HCT116 (cell line): ENCODE measurements around the gene HTR3B. TPM values are rescaled to one million over a fixed set of nuclear protein-coding genes. Genes with fewer than 3 reads are reported as not detected.
"Not testable (repeated sequence)": the region's sequence is repeated elsewhere in the genome, so short reads cannot be mapped to it uniquely, and the experiment has no call there.

Experiments
- ATAC-seq: fragments of 200-7000 bp; cut with Tn5 transposase; 2 replicates; pipeline ENCODE4 v1.9.1; 2020; ENCODE audit warnings: mild to moderate bottlenecking, moderate library complexity
- BruUV-seq: library from RNA; stranded (reverse); fragments of 400-500 nt; replicated peaks from 2 replicates; lab custom pipeline; 2021; lab: Mats Ljungman, UMichigan
- CTCF ChIA-PET: fragments of 300-600 bp; sonication (Branson Sonifier 250); formaldehyde crosslinking; loops from one replicate; lab custom pipeline; 2021; ENCODE audit warnings: antibody characterized with exemption; lab: Charles Lee
- POLR2A ChIA-PET: fragments of 300-600, 350-600 bp; sonication (Branson Sonifier 250); formaldehyde crosslinking; loops from one replicate; lab custom pipeline; 2021; ENCODE audit warnings: antibody characterized with exemption; lab: Charles Lee
- RAD21 ChIA-PET, 2 experiments: fragments of 300-600 bp; sonication (Branson Sonifier 250); formaldehyde crosslinking; loops; one replicate each; lab custom pipeline; 2023; ENCODE audit warnings: low total read pairs in 2 of 2; ENCODE audit not compliant: uncharacterized antibody in 2 of 2, unreplicated experiment in 2 of 2, low non-redundant PET in 1 of 2; lab: Charles Lee
- DNase-seq: peaks from one replicate; pipeline ENCODE4 v3.0.0-alpha.2; 2010; ENCODE audit warnings: low read depth, low spot score
- H2AFZ ChIP-seq: fragments of 200-600 bp; shearing (Covaris generic), sonication (generic); 2 replicates; pipeline ENCODE4 v1.6.1; 2017; ENCODE audit warnings: low read depth, mixed run types, mixed read lengths, antibody characterized with exemption, low read length; ENCODE audit not compliant: poor library complexity, severe bottlenecking
- H3K27ac ChIP-seq: 2 replicates; pipeline ENCODE4 v1.5.1; 2012; ENCODE audit warnings: low read depth, low read length
- H3K27me3 ChIP-seq: fragments of 200-600 bp; sonication (generic); 2 replicates; pipeline ENCODE4 v1.6.1; 2016; ENCODE audit warnings: mixed run types, low read length, mixed read lengths; ENCODE audit not compliant: insufficient read depth
- H3K36me3 ChIP-seq, 2 experiments: fragments of 200-500 bp in 1 of 2; fragments of 200-600 bp in 1 of 2; sonication (Bioruptor generic) in 1 of 2; sonication (generic) in 1 of 2; 2 replicates each; pipeline versions ENCODE4 v1.5.1 to v1.6.1; 2014 to 2016; ENCODE audit warnings: low read length in 2 of 2, inconsistent platforms in 1 of 2, mixed read lengths in 1 of 2, mixed run types in 1 of 2; ENCODE audit not compliant: insufficient read depth in 2 of 2, control insufficient read depth in 1 of 2
- H3K4me1 ChIP-seq, 2 experiments: fragments of 200-600 bp in 1 of 2; sonication (generic) in 1 of 2; 2 replicates each; pipeline versions ENCODE4 v1.5.1 to v1.6.1; 2012 to 2017; ENCODE audit warnings: low read length in 2 of 2, inconsistent platforms in 1 of 2, mild to moderate bottlenecking in 1 of 2, mixed read lengths in 1 of 2, mixed run types in 1 of 2, moderate library complexity in 1 of 2; ENCODE audit not compliant: insufficient read depth in 2 of 2, control insufficient read depth in 1 of 2
- H3K4me2 ChIP-seq: fragments of 200-600 bp; sonication (generic); 2 replicates; pipeline ENCODE4 v1.6.1; 2017; ENCODE audit warnings: mixed run types, low read length, mixed read lengths
- H3K4me3 ChIP-seq, 2 experiments: fragments of 200-600 bp in 1 of 2; sonication (generic) in 1 of 2; replicated peaks in 1 of 2; 2 replicates each; pipeline ENCODE4 v1.5.1; 2011 to 2016; ENCODE audit warnings: low read length in 2 of 2, control low read depth in 1 of 2, low read depth in 1 of 2, mild to moderate bottlenecking in 1 of 2, mixed read lengths in 1 of 2, mixed run types in 1 of 2
- H3K79me2 ChIP-seq: fragments of 200-600 bp; sonication (generic); 2 replicates; pipeline ENCODE4 v1.6.1; 2017; ENCODE audit warnings: mild to moderate bottlenecking, mixed run types, low read length, moderate library complexity, mixed read lengths; ENCODE audit not compliant: insufficient read depth
- H3K9ac ChIP-seq: fragments of 200-600 bp; sonication (generic); 2 replicates; pipeline ENCODE4 v1.6.1; 2016; ENCODE audit warnings: low read length, mixed read lengths
- H3K9me2 ChIP-seq: fragments of 200-600 bp; sonication (generic), shearing (Covaris generic); 2 replicates; pipeline ENCODE4 v1.6.1; 2017; ENCODE audit warnings: mixed run types, mild to moderate bottlenecking, moderate library complexity; ENCODE audit not compliant: insufficient read depth
- H3K9me3 ChIP-seq, 2 experiments: fragments of 200-500 bp in 1 of 2; fragments of 200-600 bp in 1 of 2; sonication (Bioruptor generic) in 1 of 2; sonication (generic) in 1 of 2; 2 replicates each; pipeline ENCODE4 v1.6.1; 2014 to 2017; ENCODE audit warnings: low read length in 2 of 2, mixed read lengths in 2 of 2, inconsistent platforms in 1 of 2, low read depth in 1 of 2, mild to moderate bottlenecking in 1 of 2, mixed run types in 1 of 2, moderate library complexity in 1 of 2; ENCODE audit not compliant: control insufficient read depth in 1 of 2, insufficient read depth in 1 of 2
- H4K20me1 ChIP-seq: fragments of 200-600 bp; sonication (generic), shearing (Covaris generic); 2 replicates; pipeline ENCODE4 v1.6.1; 2017; ENCODE audit warnings: mixed run types, mild to moderate bottlenecking, moderate library complexity; ENCODE audit not compliant: insufficient read depth
- CBX3 ChIP-seq: IDR thresholded peaks from 2 replicates; pipeline ENCODE4 v1.6.1; 2012; ENCODE audit warnings: low read depth
- CEBPB ChIP-seq: IDR thresholded peaks from 2 replicates; pipeline ENCODE4 v1.6.1; 2012; ENCODE audit warnings: low read depth
- CTCF ChIP-seq, 3 experiments: fragments of 200-600 bp in 1 of 3; sonication (generic) in 1 of 3; IDR thresholded peaks in 2 of 3; conservative IDR thresholded peaks in 1 of 3; 2 replicates each; pipeline ENCODE4 v1.5.1; 2012 to 2017; ENCODE audit warnings: low read depth in 2 of 3, low read length in 2 of 3, antibody characterized with exemption in 1 of 3, borderline replicate concordance in 1 of 3, control low read depth in 1 of 3, mild to moderate bottlenecking in 1 of 3, mixed read lengths in 1 of 3, mixed run types in 1 of 3, moderate library complexity in 1 of 3; ENCODE audit not compliant: insufficient read depth in 1 of 3
- EZH2phosphoT487 ChIP-seq: fragments of 200-600 bp; IDR thresholded peaks from 2 replicates; pipeline ENCODE4 v1.6.1; 2018; ENCODE audit warnings: antibody characterized with exemption, borderline replicate concordance
- FOSL1 ChIP-seq: IDR thresholded peaks from 2 replicates; pipeline ENCODE4 v1.6.1; 2012; ENCODE audit warnings: low read depth
- JUND ChIP-seq: IDR thresholded peaks from 2 replicates; pipeline ENCODE4 v1.6.1; 2012
- POLR2AphosphoS5 ChIP-seq: IDR thresholded peaks from 2 replicates; pipeline ENCODE4 v1.6.1; 2011; ENCODE audit warnings: mild to moderate bottlenecking, low read depth, low read length, moderate library complexity
- SIN3A ChIP-seq: IDR thresholded peaks from 2 replicates; pipeline ENCODE4 v1.6.1; 2012; ENCODE audit warnings: low read depth
- SP1 ChIP-seq: IDR thresholded peaks from 2 replicates; pipeline ENCODE4 v1.6.1; 2012; ENCODE audit warnings: low read depth
- SRF ChIP-seq: IDR thresholded peaks from 2 replicates; pipeline ENCODE4 v1.6.1; 2012; ENCODE audit warnings: low read depth
- TCF7L2 ChIP-seq: IDR thresholded peaks from 2 replicates; pipeline ENCODE4 v1.7.0; 2011; ENCODE audit warnings: borderline replicate concordance, inconsistent platforms; ENCODE audit not compliant: insufficient read depth, insufficient read length; ENCODE audit errors: extremely low read depth
- YY1 ChIP-seq: IDR thresholded peaks from 2 replicates; pipeline ENCODE4 v1.6.1; 2011; ENCODE audit warnings: low read length, low read depth, moderate library complexity, mild to moderate bottlenecking; ENCODE audit not compliant: insufficient replicate concordance; ENCODE audit errors: extremely low read depth
- ZBTB33 ChIP-seq: IDR thresholded peaks from 2 replicates; pipeline ENCODE4 v1.6.1; 2011; ENCODE audit warnings: mild to moderate bottlenecking, low read length, moderate library complexity; ENCODE audit not compliant: insufficient replicate concordance; ENCODE audit errors: extremely low read depth
- ZFX ChIP-seq: fragments of 450-650 bp; IDR thresholded peaks from 2 replicates; pipeline ENCODE4 v1.6.1; 2017
- ZNF274 ChIP-seq: fragments of 200-500 bp; sonication (Bioruptor generic); IDR thresholded peaks from 2 replicates; pipeline ENCODE4 v1.6.1; 2014; ENCODE audit warnings: mild to moderate bottlenecking, low read depth, low read length, inconsistent platforms
- intact Hi-C: fragments of 100-400 bp; cut with micrococcal nuclease; formaldehyde crosslinking; loops from 2 replicates; pipeline ENCODE4 v1.10.0; 2022
- total RNA-seq: library from RNA; stranded (reverse); gene quantifications from one replicate; pipeline ENCODE4 v1.2.1, GENCODE V29; 2021; ENCODE audit not compliant: unreplicated experiment

HTR3B gene
- total RNA-seq, 1 experiment from 2014 or later = not detected

GRCh38 chr11:113934193-113934592 is 29.6 kb downstream of the HTR3B start:
- H3K4me3 ChIP-seq, POLR2A ChIA-PET, H3K4me1 ChIP-seq, H3K36me3 ChIP-seq, DNase-seq, H3K27ac ChIP-seq, BruUV-seq, ATAC-seq, H2AFZ ChIP-seq, H3K9me3 ChIP-seq, intact Hi-C loops, H4K20me1 ChIP-seq, H3K9me2 ChIP-seq, RAD21 ChIA-PET, H3K4me2 ChIP-seq, H3K79me2 ChIP-seq, H3K9ac ChIP-seq, CTCF ChIA-PET: not testable (repeated sequence)
- H3K27me3 ChIP-seq = 0 out of 2 replicates have a peak, but pooled peaks cover 17% of the 10 kb centered on the region

- Histone ChIP-seq H2AFZ (no peak overlapping the region), H3K4me2 (no peak overlapping the region), H4K20me1 (no peaks in the 10 kb centered on the region), H3K27ac (no peak overlapping the region), H3K79me2 (no peaks in the 10 kb centered on the region), H3K4me1 (no peaks in the 10 kb centered on the region), H3K9me2 (no peaks in the 10 kb centered on the region), H3K36me3 (no peaks in the 10 kb centered on the region), H3K27me3 (0 out of 2 replicates have a peak, but pooled peaks cover 17% of the 10 kb centered on the region), H3K9ac (no peak overlapping the region), H3K4me3 (no peak overlapping the region), H3K9me3 (no peaks in the 10 kb centered on the region)
- ChIA-PET CTCF (no interaction called here), RAD21 (no interaction called here), POLR2A (no interaction called here)
- no peak for DNase-seq
- ATAC-seq = no peak
- TF ChIP-seq ZNF274 (no peak), SRF (no peak), FOSL1 (no peak), TCF7L2 (no peak), POLR2AphosphoS5 (no peak), CTCF (IDR thresholded peaks at IDR 0.05 in 2 of 3, conservative IDR thresholded peaks at IDR 0.05 in 1 of 3; ENCODE audit: borderline replicate concordance in 1 of 3, insufficient read depth in 1 of 3, low read depth in 2 of 3, low read length in 2 of 3) (no peak), JUND (no peak), YY1 (no peak), SP1 (no peak), ZFX (no peak), EZH2phosphoT487 (no peak), CBX3 (no peak), ZBTB33 (no peak), CEBPB (no peak), SIN3A (no peak)
- intact Hi-C loops = no loop called here
- no TSS peak for BruUV-seq
These were observed 30.2 kb downstream of the HTR3B start for GRCh38 chr11:113934761-113935160.
